HG03139 (cell line): ENCODE data around the gene MPI.
A peak's percentile ranks its signal among the peaks of the same experiment; 100 is the strongest.
"Not testable (repeated sequence)": the region's sequence is repeated elsewhere in the genome, so short reads cannot be mapped to it uniquely, and the experiment has no call there.

Experiments used
- ATAC-seq: cut with Tn5 transposase; IDR thresholded peaks from one replicate; pipeline ENCODE4 v1.9.1; 2021; ENCODE audit not compliant: unreplicated experiment

MPI gene

GRCh38 chr15:74890665-74890960 is 771 bp downstream of the MPI start:
- ATAC-seq, result no peak

- no peak for ATAC-seq
These were observed 1.6 kb downstream of the MPI start for GRCh38 chr15:74891469-74891868.

GRCh38 chr15:74892313-74892712 is 2.5 kb downstream of the MPI start:
- no peak for ATAC-seq

- no peak for ATAC-seq
These were observed 3.1 kb downstream of the MPI start for GRCh38 chr15:74892931-74893330.

- ATAC-seq, result no peak
These were observed 3.8 kb downstream of the MPI start for GRCh38 chr15:74893627-74894026.

GRCh38 chr15:74894383-74894782 is 4.5 kb downstream of the MPI start:
- not testable (repeated sequence) for ATAC-seq

GRCh38 chr15:74895830-74896229 is 6.0 kb downstream of the MPI start:
- no peak for ATAC-seq

- ATAC-seq, result no peak
These were observed 6.5 kb downstream of the MPI start for GRCh38 chr15:74896316-74896715.

- no peak for ATAC-seq
These were observed 7.5 kb downstream of the MPI start for GRCh38 chr15:74897300-74897701.

- ATAC-seq, result no peak
These were observed 11.8 kb downstream of the MPI start for GRCh38 chr15:74901612-74902063.

- ATAC-seq, result no peak
These were observed 12.6 kb downstream of the MPI start for GRCh38 chr15:74902295-74903075.

GRCh38 chr15:74903676-74904075 is 13.8 kb downstream of the MPI start:
- no peak for ATAC-seq

- ATAC-seq, result no peak
These were observed 14.5 kb downstream of the MPI start for GRCh38 chr15:74904190-74904805.

GRCh38 chr15:74906067-74906449 is 16.2 kb downstream of the MPI start:
- ATAC-seq, result peak; percentile 21

GRCh38 chr15:74906450-74907162 is 16.8 kb downstream of the MPI start, which contains the start of gene FAM219B:
Gene FAM219B (minus strand): TSS chr15:74906851. CDS start chr15:74906800, 51 bp downstream.
- ATAC-seq, result peak; percentile 78

- no peak for ATAC-seq
These were observed 17.5 kb downstream of the MPI start for GRCh38 chr15:74907163-74907870.

- no peak for ATAC-seq
These were observed 18.8 kb downstream of the MPI start for GRCh38 chr15:74908635-74909034.

- no peak for ATAC-seq
These were observed 23.2 kb downstream of the MPI start for GRCh38 chr15:74913041-74913440.

GRCh38 chr15:74913799-74914198 is 24.0 kb downstream of the MPI start:
- not testable (repeated sequence) for ATAC-seq

- no peak for ATAC-seq
These were observed 27.8 kb downstream of the MPI start for GRCh38 chr15:74917676-74918075.

GRCh38 chr15:74920456-74920855 is 30.6 kb downstream of the MPI start:
- no peak for ATAC-seq
